ENCODE data around the gene REPS2.

- TF ChIP-seq CTCF (conservative IDR thresholded peaks at IDR 0.05; ENCODE audit: low read depth in 2 of 2) (no peak), POLR2AphosphoS5 (IDR thresholded peaks at IDR 0.05; ENCODE audit: low read depth) (no peak), REST (IDR thresholded peaks at IDR 0.05; ENCODE audit: unreplicated experiment) (no peak)
Observed at GRCh38 chrX:16994736-16995135, 48.3 kb downstream of the REPS2 start.

Measured in GM23338 (cell line).